ENCODE results near the gene EFCAB12. TPM values are rescaled to one million over a fixed set of nuclear protein-coding genes. Genes with fewer than 3 reads are reported as not detected.
A peak's percentile ranks its signal among the peaks of the same experiment; 100 is the strongest.

The EFCAB12 gene
- total and polyA plus RNA-seq, 2 of the 13 experiments (the other 11 are each of a cell fraction or from before 2014, with no cell fraction given), result 0.31 to 2.4 TPM

DNA sequence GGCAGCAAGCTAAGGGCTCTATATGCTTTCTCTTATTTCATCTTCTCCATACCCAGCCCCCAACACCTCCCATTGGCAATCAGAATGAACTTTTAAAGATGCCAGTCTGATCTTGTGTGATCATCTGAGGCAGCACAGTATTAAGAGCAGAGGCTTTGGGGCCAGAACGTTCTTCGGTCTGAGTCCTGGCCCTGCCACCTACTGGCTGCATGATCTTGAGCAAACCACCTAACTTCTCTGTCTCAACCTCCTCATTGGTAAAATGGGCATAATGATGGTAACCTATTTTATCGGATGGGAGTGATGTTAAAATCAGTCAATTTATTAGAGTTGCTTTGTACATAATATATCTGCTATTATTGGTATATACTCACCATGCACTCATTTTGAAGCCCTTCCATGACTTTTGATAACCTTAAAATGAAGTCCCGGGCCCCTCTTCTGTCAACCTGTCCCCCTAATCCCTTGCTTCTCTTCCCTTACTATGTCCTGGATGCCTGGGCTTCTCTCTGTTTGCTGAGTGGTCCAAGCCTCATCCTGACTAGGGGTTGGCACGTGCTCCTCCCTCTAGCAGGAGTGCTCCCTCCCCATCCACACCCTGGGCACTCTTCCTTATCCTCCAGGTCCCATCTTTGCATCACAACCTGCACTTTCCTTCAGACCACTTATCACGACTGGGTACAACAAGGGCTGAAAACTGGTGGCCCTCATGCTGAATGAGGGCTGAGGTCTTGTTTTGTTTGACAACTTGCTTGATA, 6.3 kb downstream of the EFCAB12 start:
- Histone ChIP-seq H3K27me3 (ENCODE audit: control insufficient read depth in 1 of 2, insufficient read depth in 2 of 2, low read length in 2 of 2) (no peaks in the 10 kb centered on the region; a peak in 1 of 5 replicates), H3K36me3 (replicated peaks in 1 of 2; ENCODE audit: control insufficient read depth in 1 of 2, insufficient read depth in 2 of 2, low read length in 2 of 2) (no peaks in the 10 kb centered on the region), H2AFZ (ENCODE audit: low read length) (no peak overlapping the region), H3K4me1 (ENCODE audit: insufficient read depth, low read length) (peaks cover 73% of the 10 kb centered on the region), H3K27ac (ENCODE audit: extremely low read length, insufficient read depth, low read length) (no peak overlapping the region), H3K79me2 (ENCODE audit: insufficient read depth, low read length) (no peaks in the 10 kb centered on the region), H4K20me1 (ENCODE audit: insufficient read depth, low read length) (no peaks in the 10 kb centered on the region), H3K9ac (ENCODE audit: insufficient read depth, low read depth, low read length) (no peak overlapping the region), H3K4me2 (ENCODE audit: low read depth, low read length) (no peak overlapping the region), H3K4me3 (replicated peaks in 1 of 3; ENCODE audit: insufficient read depth in 1 of 3, low read depth in 2 of 3, low read length in 3 of 3) (no peak overlapping the region), H3K9me3 (ENCODE audit: low read length) (no peaks in the 10 kb centered on the region)
- in situ Hi-C loops (cut with HindIII; ENCODE audit: extremely low pct_ligation_motif_present, low pct_unique_long_range_greater_than_20kb) (no loop called here), intact Hi-C loops (cut with micrococcal nuclease; ENCODE audit: unreplicated experiment) (loop anchor here (1.0 kb wide), 1 partner anchor 39 kb away; no protein-coding TSS in a partner anchor)
- POLR2A ChIA-PET, result interaction anchor here (1.7 kb wide), 1 partner anchor 10 kb away, joined by 3 read pairs; no protein-coding TSS in a partner anchor
- WGBS (ENCODE audit: low lambda C conversion rate), result 26% methylated on average over 6 of the region's 6 CpGs
- CTCF ChIA-PET (ENCODE audit: low intra/inter-chr PET ratio, low total read pairs), result interaction anchor here (1.4 kb wide), 1 partner anchor 39 kb away, joined by 4 read pairs; no protein-coding TSS in a partner anchor
- TF ChIP-seq PPARG (CRISPR knock-in tag; conservative IDR thresholded peaks at IDR 0.05) (no peak), STAG1 (CRISPR knock-in tag; IDR thresholded peaks at IDR 0.05) (peak; percentile 52), ZNF629 (CRISPR knock-in tag; conservative IDR thresholded peaks at IDR 0.05) (peak; percentile 78), JUND (CRISPR knock-in tag; IDR thresholded peaks at IDR 0.05) (no peak), SAP130 (CRISPR knock-in tag; IDR thresholded peaks at IDR 0.05; ENCODE audit: low read depth) (0 out of 2 replicates have a peak, but pooled peaks have one; percentile 15), GABPA (IDR thresholded peaks at IDR 0.05; ENCODE audit: low read depth, low read length) (no peak), GABPA (CRISPR knock-in tag; IDR thresholded peaks at IDR 0.05; ENCODE audit: low read depth) (0 out of 2 replicates have a peak, but pooled peaks have one; percentile 24), SMC3 (IDR thresholded peaks at IDR 0.05; ENCODE audit: low read length) (peak; percentile 45; the same call in 1 of the 2 replicates), EEA1 (CRISPR knock-in tag; IDR thresholded peaks at IDR 0.05; ENCODE audit: borderline replicate concordance) (no peak), ZNF263 (CRISPR knock-in tag; IDR thresholded peaks at IDR 0.05) (peak; percentile 96)
- TF ChIP-seq, protein P1, sequence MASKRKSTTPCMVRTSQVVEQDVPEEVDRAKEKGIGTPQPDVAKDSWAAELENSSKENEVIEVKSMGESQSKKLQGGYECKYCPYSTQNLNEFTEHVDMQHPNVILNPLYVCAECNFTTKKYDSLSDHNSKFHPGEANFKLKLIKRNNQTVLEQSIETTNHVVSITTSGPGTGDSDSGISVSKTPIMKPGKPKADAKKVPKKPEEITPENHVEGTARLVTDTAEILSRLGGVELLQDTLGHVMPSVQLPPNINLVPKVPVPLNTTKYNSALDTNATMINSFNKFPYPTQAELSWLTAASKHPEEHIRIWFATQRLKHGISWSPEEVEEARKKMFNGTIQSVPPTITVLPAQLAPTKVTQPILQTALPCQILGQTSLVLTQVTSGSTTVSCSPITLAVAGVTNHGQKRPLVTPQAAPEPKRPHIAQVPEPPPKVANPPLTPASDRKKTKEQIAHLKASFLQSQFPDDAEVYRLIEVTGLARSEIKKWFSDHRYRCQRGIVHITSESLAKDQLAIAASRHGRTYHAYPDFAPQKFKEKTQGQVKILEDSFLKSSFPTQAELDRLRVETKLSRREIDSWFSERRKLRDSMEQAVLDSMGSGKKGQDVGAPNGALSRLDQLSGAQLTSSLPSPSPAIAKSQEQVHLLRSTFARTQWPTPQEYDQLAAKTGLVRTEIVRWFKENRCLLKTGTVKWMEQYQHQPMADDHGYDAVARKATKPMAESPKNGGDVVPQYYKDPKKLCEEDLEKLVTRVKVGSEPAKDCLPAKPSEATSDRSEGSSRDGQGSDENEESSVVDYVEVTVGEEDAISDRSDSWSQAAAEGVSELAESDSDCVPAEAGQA (IDR thresholded peaks at IDR 0.05; ENCODE audit: low read depth), result no peak
- TF ChIP-seq, protein P1 (CRISPR knock-in tag; IDR thresholded peaks at IDR 0.05; ENCODE audit: borderline replicate concordance), result no peak
- TF ChIP-seq, protein P2, sequence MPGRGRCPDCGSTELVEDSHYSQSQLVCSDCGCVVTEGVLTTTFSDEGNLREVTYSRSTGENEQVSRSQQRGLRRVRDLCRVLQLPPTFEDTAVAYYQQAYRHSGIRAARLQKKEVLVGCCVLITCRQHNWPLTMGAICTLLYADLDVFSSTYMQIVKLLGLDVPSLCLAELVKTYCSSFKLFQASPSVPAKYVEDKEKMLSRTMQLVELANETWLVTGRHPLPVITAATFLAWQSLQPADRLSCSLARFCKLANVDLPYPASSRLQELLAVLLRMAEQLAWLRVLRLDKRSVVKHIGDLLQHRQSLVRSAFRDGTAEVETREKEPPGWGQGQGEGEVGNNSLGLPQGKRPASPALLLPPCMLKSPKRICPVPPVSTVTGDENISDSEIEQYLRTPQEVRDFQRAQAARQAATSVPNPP (CRISPR knock-in tag; IDR thresholded peaks at IDR 0.05), result no peak
- TF ChIP-seq, protein P3, sequence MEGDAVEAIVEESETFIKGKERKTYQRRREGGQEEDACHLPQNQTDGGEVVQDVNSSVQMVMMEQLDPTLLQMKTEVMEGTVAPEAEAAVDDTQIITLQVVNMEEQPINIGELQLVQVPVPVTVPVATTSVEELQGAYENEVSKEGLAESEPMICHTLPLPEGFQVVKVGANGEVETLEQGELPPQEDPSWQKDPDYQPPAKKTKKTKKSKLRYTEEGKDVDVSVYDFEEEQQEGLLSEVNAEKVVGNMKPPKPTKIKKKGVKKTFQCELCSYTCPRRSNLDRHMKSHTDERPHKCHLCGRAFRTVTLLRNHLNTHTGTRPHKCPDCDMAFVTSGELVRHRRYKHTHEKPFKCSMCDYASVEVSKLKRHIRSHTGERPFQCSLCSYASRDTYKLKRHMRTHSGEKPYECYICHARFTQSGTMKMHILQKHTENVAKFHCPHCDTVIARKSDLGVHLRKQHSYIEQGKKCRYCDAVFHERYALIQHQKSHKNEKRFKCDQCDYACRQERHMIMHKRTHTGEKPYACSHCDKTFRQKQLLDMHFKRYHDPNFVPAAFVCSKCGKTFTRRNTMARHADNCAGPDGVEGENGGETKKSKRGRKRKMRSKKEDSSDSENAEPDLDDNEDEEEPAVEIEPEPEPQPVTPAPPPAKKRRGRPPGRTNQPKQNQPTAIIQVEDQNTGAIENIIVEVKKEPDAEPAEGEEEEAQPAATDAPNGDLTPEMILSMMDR (CRISPR knock-in tag; IDR thresholded peaks at IDR 0.05), result peak; percentile 52
- no TSS peak for BruUV-seq (replicated peaks)
- ATAC-seq (peak; percentile 34; the same call in 1 of the 3 replicates), FAIRE-seq (peak; percentile 18), DNase-seq (ENCODE audit: low spot score) (no peak)

Data from HepG2 (cell line).